ENCODE measurements around the gene TEX47. TPM values are rescaled to one million over a fixed set of nuclear protein-coding genes. Genes with fewer than 3 reads are reported as not detected.

The TEX47 gene
- total RNA-seq, result under 1 TPM in 1 of 4 donors, not detected in 3; 0.40 TPM

DNA sequence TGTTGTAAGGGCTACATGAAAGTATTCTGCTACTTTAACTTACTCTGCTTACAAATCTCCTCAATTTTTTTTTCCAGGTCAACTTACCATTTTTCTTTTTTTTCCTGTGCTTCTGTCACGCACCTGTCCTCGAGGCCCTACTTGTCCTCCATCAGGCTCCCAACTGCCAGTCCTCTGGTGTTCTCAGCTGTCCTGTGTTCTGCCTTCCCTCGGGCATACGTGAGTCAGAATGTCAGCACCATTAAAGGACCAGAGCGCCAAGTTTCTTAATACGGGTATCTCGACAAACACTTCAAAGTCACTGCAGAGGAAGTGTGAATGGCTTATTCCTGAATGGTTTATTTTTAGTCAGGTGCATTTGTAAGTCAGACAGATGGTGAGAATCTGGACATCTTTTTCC is at the start of gene TEX47:
TSS of gene TEX47 (minus strand) at position 185 of the 400 bp plus-strand sequence. CDS start 795 bp downstream, outside the sequence.
- Histone ChIP-seq H3K4me1 (no peaks in the 10 kb centered on the region), H3K36me3 (no peaks in the 10 kb centered on the region), H3K27me3 (no peaks in the 10 kb centered on the region), H3K4me3 (replicated peaks in 1 of 3) (no peak within 1 kb of the TSS), H3K27ac (no peak within 1 kb of the TSS), H3K9me3 (no peaks in the 10 kb centered on the region)
- no peak for DNase-seq
- 80 to 83% methylated on average over 7 of the region's 7 CpGs for WGBS, 2 donors
- intact Hi-C loops (cut with DNase I), result no loop called here
- TF ChIP-seq POLR2A (IDR thresholded peaks at IDR 0.05), result no peak
- TF ChIP-seq, protein P1, sequence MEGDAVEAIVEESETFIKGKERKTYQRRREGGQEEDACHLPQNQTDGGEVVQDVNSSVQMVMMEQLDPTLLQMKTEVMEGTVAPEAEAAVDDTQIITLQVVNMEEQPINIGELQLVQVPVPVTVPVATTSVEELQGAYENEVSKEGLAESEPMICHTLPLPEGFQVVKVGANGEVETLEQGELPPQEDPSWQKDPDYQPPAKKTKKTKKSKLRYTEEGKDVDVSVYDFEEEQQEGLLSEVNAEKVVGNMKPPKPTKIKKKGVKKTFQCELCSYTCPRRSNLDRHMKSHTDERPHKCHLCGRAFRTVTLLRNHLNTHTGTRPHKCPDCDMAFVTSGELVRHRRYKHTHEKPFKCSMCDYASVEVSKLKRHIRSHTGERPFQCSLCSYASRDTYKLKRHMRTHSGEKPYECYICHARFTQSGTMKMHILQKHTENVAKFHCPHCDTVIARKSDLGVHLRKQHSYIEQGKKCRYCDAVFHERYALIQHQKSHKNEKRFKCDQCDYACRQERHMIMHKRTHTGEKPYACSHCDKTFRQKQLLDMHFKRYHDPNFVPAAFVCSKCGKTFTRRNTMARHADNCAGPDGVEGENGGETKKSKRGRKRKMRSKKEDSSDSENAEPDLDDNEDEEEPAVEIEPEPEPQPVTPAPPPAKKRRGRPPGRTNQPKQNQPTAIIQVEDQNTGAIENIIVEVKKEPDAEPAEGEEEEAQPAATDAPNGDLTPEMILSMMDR (IDR thresholded peaks at IDR 0.05), result no peak

DNA sequence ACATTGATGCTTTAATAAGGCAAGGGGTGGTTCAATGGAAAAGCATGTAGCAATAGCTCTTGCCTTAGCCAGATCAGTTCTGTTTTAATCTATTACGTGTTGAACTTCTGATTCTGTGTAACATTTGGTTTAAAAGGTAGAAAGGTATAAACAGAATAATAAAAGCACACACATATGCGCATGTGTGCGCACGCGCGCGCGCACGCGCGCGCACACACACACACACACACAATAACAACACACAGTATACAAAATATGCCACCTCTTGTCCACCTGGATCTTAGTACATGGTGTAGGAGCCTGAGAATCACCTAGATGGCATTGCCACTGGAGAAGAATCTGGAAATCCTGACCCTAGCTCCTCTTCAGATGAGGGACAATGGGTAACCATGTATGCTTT is 49.6 kb upstream of the TEX47 start:
- no peaks in the 10 kb centered on the region for H3K27me3 ChIP-seq
- no peaks in the 10 kb centered on the region for H3K36me3 ChIP-seq
- DNase-seq, result no peak
- no peak for TF ChIP-seq POLR2A (IDR thresholded peaks at IDR 0.05)
- TF ChIP-seq, protein P1 (IDR thresholded peaks at IDR 0.05), result no peak
- H3K27ac ChIP-seq, result no peak overlapping the region
- intact Hi-C loops (cut with DNase I), result no loop called here
- H3K4me1 ChIP-seq, result no peaks in the 10 kb centered on the region
- WGBS, 2 donors, result 83 to 95% methylated on average over 12 of the region's 12 CpGs
- no peaks in the 10 kb centered on the region for H3K9me3 ChIP-seq
- no peak overlapping the region for H3K4me3 ChIP-seq (replicated peaks in 1 of 3)

DNA sequence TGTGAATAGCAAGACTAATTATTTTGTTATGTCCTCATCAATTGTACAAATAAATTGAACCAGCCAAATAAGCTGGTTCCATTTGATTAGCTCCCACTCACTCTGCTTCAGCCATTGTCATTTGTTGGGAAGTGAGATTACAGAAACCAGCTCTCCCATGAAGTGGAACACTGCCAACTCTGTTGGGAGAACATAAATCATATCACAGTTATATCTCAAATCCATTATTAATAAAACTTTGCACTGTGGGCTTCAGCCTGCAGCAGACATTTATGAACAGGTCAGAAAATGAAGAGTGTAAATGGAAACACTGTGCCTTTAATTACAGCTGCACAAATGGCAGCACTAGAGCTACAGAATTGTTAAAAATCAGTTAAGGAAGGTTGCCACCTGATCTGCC is 46.7 kb upstream of the TEX47 start:
- DNase-seq, result no peak
- Histone ChIP-seq H3K4me1 (no peaks in the 10 kb centered on the region), H3K27ac (no peak overlapping the region), H3K9me3 (no peaks in the 10 kb centered on the region), H3K36me3 (no peaks in the 10 kb centered on the region), H3K4me3 (replicated peaks in 1 of 3) (no peak overlapping the region), H3K27me3 (no peaks in the 10 kb centered on the region)
- no peak for TF ChIP-seq POLR2A (IDR thresholded peaks at IDR 0.05)
- TF ChIP-seq, protein P1 (IDR thresholded peaks at IDR 0.05), result no peak
- intact Hi-C loops (cut with DNase I), result no loop called here

DNA sequence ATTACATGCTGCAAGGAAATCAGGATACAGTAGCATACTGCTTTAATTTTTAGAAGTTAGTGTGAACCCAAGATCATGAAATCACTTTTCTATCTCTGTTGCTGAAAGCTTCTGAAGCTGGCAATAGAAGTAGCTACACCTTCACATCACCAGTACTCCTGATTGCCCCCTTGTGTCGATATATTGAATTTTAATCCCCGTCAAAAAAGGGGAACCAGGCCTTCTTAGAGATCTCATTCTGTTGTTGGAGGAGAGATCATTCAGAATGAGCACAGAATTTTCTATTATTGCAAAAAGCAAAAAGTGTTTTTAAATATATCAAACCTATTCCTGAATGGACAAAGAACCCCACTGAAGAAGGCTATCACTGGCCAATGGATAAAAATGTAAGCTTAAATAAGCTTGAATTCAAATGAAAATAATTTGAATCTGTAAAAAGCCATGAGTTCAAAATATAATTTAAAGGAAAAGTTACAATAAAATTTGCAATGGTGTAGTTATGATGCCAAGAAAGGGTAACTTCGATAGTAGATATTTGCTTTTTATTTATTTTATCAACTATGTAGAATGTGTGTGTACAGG is 39.7 kb upstream of the TEX47 start:
- WGBS, 2 donors, result 34 to 38% methylated on average over 3 of the region's 3 CpGs
- no peak for DNase-seq
- Histone ChIP-seq H3K27ac (no peak overlapping the region), H3K4me3 (replicated peaks in 1 of 3) (no peak overlapping the region), H3K27me3 (no peaks in the 10 kb centered on the region), H3K4me1 (no peaks in the 10 kb centered on the region), H3K9me3 (no peaks in the 10 kb centered on the region), H3K36me3 (no peaks in the 10 kb centered on the region)
- intact Hi-C loops (cut with DNase I), result no loop called here
- TF ChIP-seq, protein P1 (IDR thresholded peaks at IDR 0.05), result peak in 5 of 6 experiments; percentile 27 to 57 (median 45)
- no peak for TF ChIP-seq POLR2A (IDR thresholded peaks at IDR 0.05)

DNA sequence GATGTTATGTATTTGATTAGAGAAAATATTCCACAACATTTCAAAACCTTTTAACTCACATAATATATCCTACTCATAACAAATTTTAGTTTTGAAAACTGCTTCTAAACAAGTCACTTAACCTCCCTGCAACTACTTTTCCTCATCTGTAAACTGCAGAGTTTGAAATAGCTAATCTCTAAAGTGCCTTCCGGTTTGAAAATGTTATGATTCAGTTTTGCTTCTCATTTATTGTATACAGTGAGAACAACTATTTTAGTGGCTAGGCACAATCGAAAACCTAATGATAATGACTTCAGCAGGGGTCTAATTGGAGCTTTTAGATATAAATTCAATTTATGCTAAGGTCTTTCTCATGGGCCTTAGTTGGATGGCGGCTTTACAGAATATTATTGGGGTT is 30.7 kb upstream of the TEX47 start:
- TF ChIP-seq POLR2A (IDR thresholded peaks at IDR 0.05), result no peak
- WGBS, 2 donors, result 83 to 85% methylated on average over 3 of the region's 3 CpGs
- H3K27me3 ChIP-seq, result no peaks in the 10 kb centered on the region
- no peaks in the 10 kb centered on the region for H3K36me3 ChIP-seq
- H3K4me3 ChIP-seq (replicated peaks in 1 of 3), result no peak overlapping the region
- no peaks in the 10 kb centered on the region for H3K9me3 ChIP-seq
- no peak overlapping the region for H3K27ac ChIP-seq
- H3K4me1 ChIP-seq, result peaks cover 0 to 4% of the 10 kb centered on the region in 2 donors
- intact Hi-C loops (cut with DNase I), result no loop called here
- DNase-seq, result no peak

Data from thyroid gland (tissue), 4 donors.